ENCODE results near the gene CARD11. TPM values are rescaled to one million over a fixed set of nuclear protein-coding genes. Genes with fewer than 3 reads are reported as not detected.

CARD11 gene
- total RNA-seq, 5 donors from 2014 or later (not counting 1 experiment from before 2014, with no cell fraction given) = 105 to 142 (median 132) TPM

GRCh38 chr7:2970861-2971260, 72.8 kb downstream of the CARD11 start:
- Mint-ChIP-seq H3K27me3 (no peaks in the 10 kb centered on the region), H3K36me3 (peaks cover 42% of the 10 kb centered on the region), H3K4me1 (peaks cover 27 to 31% (median 29%) of the 10 kb centered on the region in 3 donors), H3K27ac (no peak overlapping the region), H3K4me3 (no peak overlapping the region), H3K9me3 (peaks cover 0 to 12% (median 11%) of the 10 kb centered on the region in 3 donors)
- ATAC-seq (replicated peaks in 1 of 4) (no peak), DNase-seq (no peak)
- Histone ChIP-seq H3K4me1 (ENCODE audit: control insufficient read depth in 1 of 2, extremely low read depth in 1 of 2, insufficient read depth in 2 of 2, low read length in 2 of 2) (peaks cover 4 to 24% of the 10 kb centered on the region in 2 experiments), H3K27ac (ENCODE audit: low read length) (no peak overlapping the region), H3K9me3 (peaks cover 5% of the 10 kb centered on the region), H3K4me3 (ENCODE audit: control insufficient read depth in 1 of 2, extremely low read depth in 1 of 2, low read length in 1 of 2) (no peak overlapping the region), H3K36me3 (ENCODE audit: control insufficient read depth in 2 of 2, extremely low read depth in 1 of 2, insufficient read depth in 1 of 2, low read length in 1 of 2) (peaks cover 7 to 49% of the 10 kb centered on the region in 2 donors), H3K27me3 (replicated peaks in 1 of 2; ENCODE audit: control insufficient read depth in 2 of 2, extremely low read depth in 1 of 2, insufficient read depth in 2 of 2, low read length in 1 of 2) (no peaks in the 10 kb centered on the region)
- CTCF ChIA-PET = interaction anchor here in 1 of 2 donors (0.6 kb wide), 1 partner anchor 86 kb away, joined by 3 read pairs; no protein-coding TSS in a partner anchor
- over 99% methylated on average over 10 of the region's 11 CpGs for WGBS (ENCODE audit: insufficient coverage)
- POLR2A ChIA-PET = no interaction called here

- Mint-ChIP-seq H3K27ac (no peak overlapping the region), H3K27me3 (no peaks in the 10 kb centered on the region), H3K4me1 (peaks cover 27 to 30% (median 30%) of the 10 kb centered on the region in 3 donors), H3K4me3 (no peak overlapping the region), H3K36me3 (peaks cover 48% of the 10 kb centered on the region), H3K9me3 (peaks cover 0 to 17% (median 13%) of the 10 kb centered on the region in 3 donors)
- Histone ChIP-seq H3K27ac (ENCODE audit: low read length) (no peak overlapping the region), H3K4me3 (ENCODE audit: control insufficient read depth in 1 of 2, extremely low read depth in 1 of 2, low read length in 1 of 2) (no peak overlapping the region), H3K36me3 (ENCODE audit: control insufficient read depth in 2 of 2, extremely low read depth in 1 of 2, insufficient read depth in 1 of 2, low read length in 1 of 2) (peaks cover 7 to 49% of the 10 kb centered on the region in 2 donors), H3K27me3 (replicated peaks in 1 of 2; ENCODE audit: control insufficient read depth in 2 of 2, extremely low read depth in 1 of 2, insufficient read depth in 2 of 2, low read length in 1 of 2) (no peaks in the 10 kb centered on the region), H3K9me3 (peaks cover 5% of the 10 kb centered on the region), H3K4me1 (ENCODE audit: control insufficient read depth in 1 of 2, extremely low read depth in 1 of 2, insufficient read depth in 2 of 2, low read length in 2 of 2) (peaks cover 4 to 24% of the 10 kb centered on the region in 2 experiments)
- POLR2A ChIA-PET = no interaction called here
- no peak for ATAC-seq (replicated peaks in 1 of 4)
- DNase-seq = no peak
- WGBS (ENCODE audit: insufficient coverage) = 100% methylated on average over 4 of the region's 4 CpGs
- CTCF ChIA-PET = no interaction called here
Observed at GRCh38 chr7:2970307-2970664, 73.4 kb downstream of the CARD11 start.

GRCh38 chr7:2969398-2970306, 74.0 kb downstream of the CARD11 start:
- DNase-seq (no peak), ATAC-seq (replicated peaks in 1 of 4) (no peak)
- Mint-ChIP-seq H3K4me1 (peaks cover 31 to 34% (median 33%) of the 10 kb centered on the region in 3 donors), H3K9me3 (peaks cover 0 to 19% (median 13%) of the 10 kb centered on the region in 3 donors), H3K4me3 (no peak overlapping the region), H3K27me3 (no peaks in the 10 kb centered on the region), H3K27ac (no peak overlapping the region), H3K36me3 (peaks cover 51% of the 10 kb centered on the region)
- Histone ChIP-seq H3K4me1 (ENCODE audit: control insufficient read depth in 1 of 2, extremely low read depth in 1 of 2, insufficient read depth in 2 of 2, low read length in 2 of 2) (peaks cover 4 to 24% of the 10 kb centered on the region in 2 experiments), H3K9me3 (peaks cover 5% of the 10 kb centered on the region), H3K27me3 (replicated peaks in 1 of 2; ENCODE audit: control insufficient read depth in 2 of 2, extremely low read depth in 1 of 2, insufficient read depth in 2 of 2, low read length in 1 of 2) (no peaks in the 10 kb centered on the region), H3K27ac (ENCODE audit: low read length) (no peak overlapping the region), H3K36me3 (ENCODE audit: control insufficient read depth in 2 of 2, extremely low read depth in 1 of 2, insufficient read depth in 1 of 2, low read length in 1 of 2) (peaks cover 7 to 49% of the 10 kb centered on the region in 2 donors), H3K4me3 (ENCODE audit: control insufficient read depth in 1 of 2, extremely low read depth in 1 of 2, low read length in 1 of 2) (no peak overlapping the region)
- POLR2A ChIA-PET = no interaction called here
- CTCF ChIA-PET = no interaction called here
- 98% methylated on average over 6 of the region's 6 CpGs for WGBS (ENCODE audit: insufficient coverage)

- Mint-ChIP-seq H3K9me3 (peaks cover 0 to 19% (median 13%) of the 10 kb centered on the region in 3 donors), H3K4me3 (no peak overlapping the region), H3K27ac (no peak overlapping the region), H3K4me1 (peaks cover 33 to 40% (median 34%) of the 10 kb centered on the region in 3 donors), H3K36me3 (peaks cover 49% of the 10 kb centered on the region), H3K27me3 (no peaks in the 10 kb centered on the region)
- ATAC-seq (replicated peaks in 1 of 4) = no peak
- Histone ChIP-seq H3K9me3 (peaks cover 5% of the 10 kb centered on the region), H3K4me3 (ENCODE audit: control insufficient read depth in 1 of 2, extremely low read depth in 1 of 2, low read length in 1 of 2) (no peak overlapping the region), H3K36me3 (ENCODE audit: control insufficient read depth in 2 of 2, extremely low read depth in 1 of 2, insufficient read depth in 1 of 2, low read length in 1 of 2) (peaks cover 4 to 48% of the 10 kb centered on the region in 2 donors), H3K27ac (ENCODE audit: low read length) (no peak overlapping the region), H3K27me3 (replicated peaks in 1 of 2; ENCODE audit: control insufficient read depth in 2 of 2, extremely low read depth in 1 of 2, insufficient read depth in 2 of 2, low read length in 1 of 2) (no peaks in the 10 kb centered on the region), H3K4me1 (ENCODE audit: control insufficient read depth in 1 of 2, extremely low read depth in 1 of 2, insufficient read depth in 2 of 2, low read length in 2 of 2) (peaks cover 4 to 24% of the 10 kb centered on the region in 2 experiments)
- ChIA-PET POLR2A (no interaction called here), CTCF (no interaction called here)
- DNase-seq = peak in 2 of 35 experiments; percentile 11 to 19
- WGBS (ENCODE audit: insufficient coverage) = 98% methylated on average over 11 of the region's 13 CpGs
Observed at GRCh38 chr7:2968616-2969397, 74.9 kb downstream of the CARD11 start.

- DNase-seq (peak in 2 of 35 experiments; percentile 7 to 17), ATAC-seq (replicated peaks in 1 of 4) (no peak)
- ChIA-PET POLR2A (no interaction called here), CTCF (no interaction called here)
- Histone ChIP-seq H3K4me3 (ENCODE audit: control insufficient read depth in 1 of 2, extremely low read depth in 1 of 2, low read length in 1 of 2) (no peak overlapping the region), H3K9me3 (peaks cover 5% of the 10 kb centered on the region), H3K27me3 (replicated peaks in 1 of 2; ENCODE audit: control insufficient read depth in 2 of 2, extremely low read depth in 1 of 2, insufficient read depth in 2 of 2, low read length in 1 of 2) (no peaks in the 10 kb centered on the region), H3K36me3 (ENCODE audit: control insufficient read depth in 2 of 2, extremely low read depth in 1 of 2, insufficient read depth in 1 of 2, low read length in 1 of 2) (peaks cover 3 to 42% of the 10 kb centered on the region in 2 donors), H3K27ac (ENCODE audit: low read length) (no peak overlapping the region), H3K4me1 (ENCODE audit: control insufficient read depth in 1 of 2, extremely low read depth in 1 of 2, insufficient read depth in 2 of 2, low read length in 2 of 2) (peaks cover 4 to 20% of the 10 kb centered on the region in 2 experiments)
- Mint-ChIP-seq H3K27ac (no peak overlapping the region), H3K27me3 (no peaks in the 10 kb centered on the region), H3K4me3 (no peak overlapping the region), H3K36me3 (peaks cover 43% of the 10 kb centered on the region), H3K4me1 (peaks cover 32 to 39% (median 33%) of the 10 kb centered on the region in 3 donors), H3K9me3 (peaks cover 0 to 19% (median 13%) of the 10 kb centered on the region in 3 donors)
- 95% methylated on average over 8 of the region's 8 CpGs for WGBS (ENCODE audit: insufficient coverage)
Observed at GRCh38 chr7:2968176-2968575, 75.5 kb downstream of the CARD11 start.

- peaks cover 0 to 19% (median 13%) of the 10 kb centered on the region in 3 donors for H3K9me3 Mint-ChIP-seq
- peaks cover 4 to 15% of the 10 kb centered on the region in 2 experiments for H3K4me1 ChIP-seq (ENCODE audit: control insufficient read depth in 1 of 2, extremely low read depth in 1 of 2, insufficient read depth in 2 of 2, low read length in 2 of 2)
- peaks cover 5% of the 10 kb centered on the region for H3K9me3 ChIP-seq
- H3K27me3 Mint-ChIP-seq = no peaks in the 10 kb centered on the region
- H3K4me3 ChIP-seq (ENCODE audit: control insufficient read depth in 1 of 2, extremely low read depth in 1 of 2, low read length in 1 of 2) = no peak overlapping the region
- H3K27ac Mint-ChIP-seq = no peak overlapping the region
- H3K36me3 Mint-ChIP-seq = peaks cover 40% of the 10 kb centered on the region
- ChIA-PET CTCF (no interaction called here), POLR2A (no interaction called here)
- DNase-seq (no peak), ATAC-seq (replicated peaks in 1 of 4) (no peak)
- no peak overlapping the region for H3K27ac ChIP-seq (ENCODE audit: low read length)
- peaks cover 3 to 39% of the 10 kb centered on the region in 2 donors for H3K36me3 ChIP-seq (ENCODE audit: control insufficient read depth in 2 of 2, extremely low read depth in 1 of 2, insufficient read depth in 1 of 2, low read length in 1 of 2)
- H3K4me3 Mint-ChIP-seq = no peak overlapping the region
- 100% methylated on average over 2 of the region's 7 CpGs for WGBS (ENCODE audit: insufficient coverage)
- no peaks in the 10 kb centered on the region for H3K27me3 ChIP-seq (replicated peaks in 1 of 2; ENCODE audit: control insufficient read depth in 2 of 2, extremely low read depth in 1 of 2, insufficient read depth in 2 of 2, low read length in 1 of 2)
- H3K4me1 Mint-ChIP-seq = peaks cover 33 to 40% (median 34%) of the 10 kb centered on the region in 3 donors
Observed at GRCh38 chr7:2967705-2968104, 76.0 kb downstream of the CARD11 start.

All from T-cell (primary cell).